Measurements from ENCODE around the gene SEC14L2. TPM values are rescaled to one million over a fixed set of nuclear protein-coding genes. Genes with fewer than 3 reads are reported as not detected.

Gene SEC14L2
- polyA plus RNA-seq, 1 donor from 2014 or later = 2.7 TPM

DNA sequence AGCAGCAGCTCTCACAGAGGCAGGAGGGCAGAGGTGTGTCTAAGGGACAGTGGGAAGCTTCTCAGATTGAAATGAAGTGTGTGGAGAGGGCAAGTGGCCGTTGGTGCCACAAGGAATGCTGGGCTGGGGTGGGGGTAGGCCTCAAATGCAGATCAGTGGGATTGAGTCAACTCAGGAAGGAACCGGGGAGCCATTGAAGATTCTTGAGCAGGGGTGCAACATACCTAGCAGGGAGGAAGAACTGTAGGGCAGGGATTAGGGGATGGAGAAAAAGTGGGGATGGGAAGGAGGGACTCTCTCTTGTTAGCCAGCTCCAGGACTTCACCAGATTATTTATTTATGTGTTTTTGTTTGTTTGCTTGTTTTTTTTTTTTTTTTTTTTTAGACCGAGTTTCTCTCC is 2.9 kb upstream of the SEC14L2 start:
- H3K79me2 ChIP-seq (replicated peaks; ENCODE audit: insufficient read depth, low read length) = no peaks in the 10 kb centered on the region
- H3K27me3 ChIP-seq (ENCODE audit: insufficient read depth, low read depth, low read length) = peaks cover 18% of the 10 kb centered on the region
- H3K4me2 ChIP-seq (ENCODE audit: low read length) = no peak overlapping the region
- H3K36me3 ChIP-seq (ENCODE audit: insufficient read depth, low read length) = no peaks in the 10 kb centered on the region
- H3K4me3 ChIP-seq (ENCODE audit: low read length) = no peak overlapping the region
- no peaks in the 10 kb centered on the region for H3K9me3 ChIP-seq (ENCODE audit: low read length)
- no peak overlapping the region for H3K27ac ChIP-seq (ENCODE audit: low read length)
- TF ChIP-seq POLR2AphosphoS5 (IDR thresholded peaks at IDR 0.05) (no peak), CTCF (IDR thresholded peaks at IDR 0.05; ENCODE audit: poor library complexity, severe bottlenecking) (no peak), SMC3 (conservative IDR thresholded peaks at IDR 0.05; ENCODE audit: poor library complexity) (no peak), EZH2 (IDR thresholded peaks at IDR 0.05; ENCODE audit: borderline replicate concordance, insufficient read depth, low read length, poor library complexity, severe bottlenecking) (no peak), EP300 (conservative IDR thresholded peaks at IDR 0.05; ENCODE audit: poor library complexity, severe bottlenecking) (no peak), TAF1 (IDR thresholded peaks at IDR 0.05; ENCODE audit: low read depth) (no peak), RAD21 (conservative IDR thresholded peaks at IDR 0.05) (no peak), MXI1 (conservative IDR thresholded peaks at IDR 0.05; ENCODE audit: poor library complexity, severe bottlenecking) (no peak), REST (IDR thresholded peaks at IDR 0.05; ENCODE audit: borderline replicate concordance) (no peak)
- H2AFZ ChIP-seq (ENCODE audit: low read depth, low read length) = no peak overlapping the region
- no peaks in the 10 kb centered on the region for H3K9me2 ChIP-seq (ENCODE audit: insufficient read depth, low read length)
- no peaks in the 10 kb centered on the region for H3F3A ChIP-seq (ENCODE audit: insufficient read depth, low read length, poor library complexity, severe bottlenecking)
- H3K9ac ChIP-seq (ENCODE audit: low read length) = no peak overlapping the region
- no peaks in the 10 kb centered on the region for H4K20me1 ChIP-seq (ENCODE audit: insufficient read depth)

DNA sequence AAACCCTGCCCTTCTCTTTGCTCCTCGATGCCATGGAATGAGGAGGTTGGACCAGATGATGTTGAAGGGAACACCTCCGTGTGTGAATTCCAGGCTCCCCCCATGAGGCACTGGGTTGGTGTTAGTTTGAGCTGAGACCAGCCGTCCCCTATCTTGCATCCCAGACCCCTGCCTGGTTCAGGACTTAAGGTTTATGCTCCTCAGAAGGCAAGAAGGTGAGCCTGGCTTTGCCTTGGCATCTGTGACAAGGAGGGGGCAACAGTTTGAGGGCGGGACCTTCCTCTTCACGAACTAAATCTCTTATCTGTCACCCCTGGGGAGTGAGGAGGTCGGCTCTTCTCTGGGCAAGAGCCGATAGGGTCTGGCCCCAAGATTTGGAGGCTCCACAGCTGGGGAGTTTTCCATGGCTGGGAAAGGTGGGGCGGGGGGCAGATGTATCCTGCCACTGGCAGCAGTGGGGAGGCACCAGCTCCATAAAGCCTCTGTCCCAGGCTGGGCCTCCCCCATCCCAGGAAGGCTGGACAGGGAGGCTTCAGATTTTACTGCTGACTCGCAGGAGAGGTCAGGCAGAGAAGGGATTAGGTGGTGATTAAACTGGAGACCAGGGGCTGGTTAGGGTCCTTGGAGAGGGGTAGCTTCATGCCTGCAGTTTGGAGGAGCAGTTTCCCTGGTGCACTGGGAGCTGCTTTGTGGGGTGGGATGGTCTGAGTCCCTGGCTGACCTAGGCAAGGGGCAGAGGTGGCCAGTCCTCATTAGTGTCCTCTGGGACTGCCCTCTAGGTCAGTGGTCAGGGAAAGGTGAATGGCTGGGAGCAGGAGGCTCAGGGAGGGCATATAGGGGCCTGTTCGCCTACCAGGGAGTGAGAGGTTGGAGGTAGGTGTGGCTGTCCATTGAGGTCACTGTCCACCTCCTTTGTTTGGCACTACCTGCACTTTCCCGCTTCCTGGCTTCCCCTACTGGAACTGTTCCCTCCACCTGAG is 1.1 kb downstream of the SEC14L2 start:
- Histone ChIP-seq H3K4me3 (ENCODE audit: low read length) (peak overlapping the region; percentile 89), H3F3A (ENCODE audit: insufficient read depth, low read length, poor library complexity, severe bottlenecking) (no peaks in the 10 kb centered on the region), H3K9ac (ENCODE audit: low read length) (peak overlapping the region; percentile 63), H3K79me2 (replicated peaks; ENCODE audit: insufficient read depth, low read length) (no peaks in the 10 kb centered on the region), H3K9me2 (ENCODE audit: insufficient read depth, low read length) (no peaks in the 10 kb centered on the region), H3K27me3 (ENCODE audit: insufficient read depth, low read depth, low read length) (peaks cover 18% of the 10 kb centered on the region), H3K4me2 (ENCODE audit: low read length) (peak overlapping the region; percentile 77), H4K20me1 (ENCODE audit: insufficient read depth) (no peaks in the 10 kb centered on the region), H2AFZ (ENCODE audit: low read depth, low read length) (no peak overlapping the region), H3K27ac (ENCODE audit: low read length) (no peak overlapping the region), H3K36me3 (ENCODE audit: insufficient read depth, low read length) (no peaks in the 10 kb centered on the region), H3K9me3 (ENCODE audit: low read length) (no peaks in the 10 kb centered on the region)
- no peak for TF ChIP-seq REST (IDR thresholded peaks at IDR 0.05; ENCODE audit: borderline replicate concordance)
- no peak for TF ChIP-seq SMC3 (conservative IDR thresholded peaks at IDR 0.05; ENCODE audit: poor library complexity)
- no peak for TF ChIP-seq EZH2 (IDR thresholded peaks at IDR 0.05; ENCODE audit: borderline replicate concordance, insufficient read depth, low read length, poor library complexity, severe bottlenecking)
- TF ChIP-seq CTCF (IDR thresholded peaks at IDR 0.05; ENCODE audit: poor library complexity, severe bottlenecking) = no peak
- no peak for TF ChIP-seq RAD21 (conservative IDR thresholded peaks at IDR 0.05)
- TF ChIP-seq POLR2AphosphoS5 (IDR thresholded peaks at IDR 0.05) = no peak
- TF ChIP-seq MXI1 (conservative IDR thresholded peaks at IDR 0.05; ENCODE audit: poor library complexity, severe bottlenecking) = no peak
- TF ChIP-seq TAF1 (IDR thresholded peaks at IDR 0.05; ENCODE audit: low read depth) = no peak
- TF ChIP-seq EP300 (conservative IDR thresholded peaks at IDR 0.05; ENCODE audit: poor library complexity, severe bottlenecking) = no peak
